NCI-H187 treated with DMSO at 0.1 percent for 48 hours (cell line): Measurements from ENCODE around the gene TOB2.

Experiments
- DNase-seq: peaks from one replicate; lab custom pipeline; 2025; lab: John Stamatoyannopoulos, UW

Gene TOB2

DNA sequence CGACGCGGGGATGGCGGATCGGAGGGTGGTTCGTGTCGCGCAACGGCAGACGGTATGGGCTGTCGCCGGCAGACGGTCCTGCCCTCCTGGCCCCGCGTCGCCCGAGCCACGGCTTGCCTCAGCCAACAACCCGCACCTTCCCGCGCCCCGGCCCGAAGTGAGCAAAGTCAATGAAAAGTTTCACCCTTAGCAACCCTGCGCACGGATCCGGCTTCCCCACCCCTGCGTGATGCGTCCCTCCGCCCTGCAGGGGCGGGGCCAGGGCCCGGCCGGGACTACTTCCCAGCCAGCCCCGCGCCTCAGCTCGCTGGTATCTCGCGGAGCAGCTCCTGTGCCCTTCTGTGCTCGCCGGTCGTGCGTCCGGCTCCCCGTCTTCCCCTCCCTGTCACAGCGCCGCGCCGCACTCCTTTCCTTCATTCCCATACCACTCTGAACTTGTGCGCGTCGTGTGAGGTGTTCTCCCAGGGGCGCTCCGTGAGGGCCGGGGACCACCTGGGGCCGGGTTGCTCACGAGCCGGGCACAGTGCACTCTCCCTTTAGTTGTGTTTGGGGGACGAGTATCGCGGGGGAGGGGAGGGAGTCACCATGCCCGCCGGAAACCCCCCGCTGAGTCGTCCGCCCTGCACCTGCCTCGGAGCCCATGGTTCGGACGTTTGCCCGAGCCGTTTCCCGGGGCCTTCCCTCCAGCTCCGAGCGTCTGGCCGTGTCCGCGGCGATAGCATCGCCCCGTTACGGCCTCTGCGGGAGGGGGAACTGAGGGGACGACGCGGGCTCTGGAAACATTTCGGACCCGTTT lies at the start of gene TOB2:
Gene TOB2, minus strand, starts transcription at position 163 of the 796 bp plus-strand sequence. CDS start 9,456 bp downstream, outside the sequence.
- no peak for DNase-seq

GRCh38 chr22:41491374-41492100 lies 44.9 kb upstream of the TOB2 start:
- DNase-seq, result no peak

DNA sequence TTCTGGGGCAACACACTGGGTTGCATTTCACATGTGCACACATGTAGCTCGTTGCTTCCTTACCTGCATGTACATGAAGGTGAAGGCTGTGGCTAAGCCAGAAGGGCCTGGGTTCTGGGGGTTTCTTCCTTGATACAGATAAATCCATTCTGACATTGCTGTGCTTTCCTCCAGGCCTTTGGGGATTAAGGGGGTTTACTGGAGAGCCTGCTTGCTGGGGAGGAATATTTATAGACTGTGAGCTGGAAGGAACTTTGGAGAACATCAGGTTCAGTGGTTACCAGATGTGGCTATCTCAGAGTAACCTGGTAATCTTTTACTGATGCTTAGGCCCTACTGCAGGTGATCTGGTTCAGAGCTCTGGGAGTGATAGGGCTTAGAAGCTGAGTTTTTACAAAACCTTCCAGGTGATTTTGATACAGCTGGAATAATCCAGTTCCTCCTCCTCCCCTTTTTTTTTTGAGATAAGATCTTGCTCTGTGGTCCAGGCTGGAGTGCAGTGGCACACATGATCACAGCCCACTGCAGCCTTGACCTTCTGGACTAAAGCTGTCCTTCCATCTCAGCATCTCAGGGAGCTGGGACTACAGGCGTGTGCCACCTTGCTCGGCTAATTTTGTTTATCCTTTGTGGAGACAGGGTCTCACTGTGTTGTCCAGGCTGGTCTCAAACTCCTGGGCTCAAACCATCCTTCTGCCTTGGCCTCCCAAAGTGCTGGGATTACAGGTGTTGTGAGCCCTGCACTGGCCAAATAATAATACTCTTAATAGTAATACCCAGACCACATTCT lies 42.2 kb upstream of the TOB2 start:
- DNase-seq, result no peak

GRCh38 chr22:41488076-41488475 lies 41.5 kb upstream of the TOB2 start:
- no peak for DNase-seq

DNA sequence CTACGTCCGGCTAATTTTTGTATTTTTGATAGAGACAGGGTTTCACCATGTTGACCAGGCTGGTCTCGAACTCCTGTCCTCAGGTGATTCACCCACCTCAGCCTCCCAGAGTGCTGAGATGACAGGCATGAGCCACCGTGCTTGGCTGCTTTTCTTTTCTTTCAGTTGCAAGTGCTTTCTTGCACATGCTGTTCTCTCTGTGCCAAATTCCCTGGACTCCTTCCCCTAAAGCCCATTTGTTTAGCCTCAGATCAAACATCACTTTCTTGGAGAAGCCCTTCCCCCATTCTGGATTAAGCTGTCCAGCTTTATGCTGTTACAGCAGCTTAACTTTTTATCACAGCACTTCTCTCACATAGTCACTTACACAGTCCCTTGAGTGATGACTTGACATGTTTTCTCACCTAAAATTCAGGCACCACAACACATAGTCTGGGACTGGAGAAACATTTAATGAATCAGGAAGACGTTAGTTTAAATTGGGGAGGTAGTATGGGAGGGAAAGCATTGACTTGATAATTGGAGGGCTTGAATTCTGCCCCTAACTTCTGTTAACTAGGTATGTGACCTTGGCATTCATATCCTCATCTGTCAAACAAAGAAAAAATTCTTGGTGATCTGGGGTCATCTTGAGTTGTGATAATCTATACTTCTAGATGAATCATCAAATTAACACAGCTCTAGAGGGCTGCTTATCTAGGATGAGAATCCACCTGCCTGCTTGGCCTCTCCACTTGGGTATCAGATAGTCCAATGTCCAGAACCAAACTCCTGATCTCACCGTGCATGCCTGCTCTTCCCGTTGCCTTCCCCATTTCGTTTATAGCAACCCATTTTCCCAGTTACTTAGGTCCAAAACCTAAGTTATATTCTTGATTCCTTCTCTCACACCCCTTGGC lies 40.7 kb upstream of the TOB2 start:
- DNase-seq, result no peak

DNA sequence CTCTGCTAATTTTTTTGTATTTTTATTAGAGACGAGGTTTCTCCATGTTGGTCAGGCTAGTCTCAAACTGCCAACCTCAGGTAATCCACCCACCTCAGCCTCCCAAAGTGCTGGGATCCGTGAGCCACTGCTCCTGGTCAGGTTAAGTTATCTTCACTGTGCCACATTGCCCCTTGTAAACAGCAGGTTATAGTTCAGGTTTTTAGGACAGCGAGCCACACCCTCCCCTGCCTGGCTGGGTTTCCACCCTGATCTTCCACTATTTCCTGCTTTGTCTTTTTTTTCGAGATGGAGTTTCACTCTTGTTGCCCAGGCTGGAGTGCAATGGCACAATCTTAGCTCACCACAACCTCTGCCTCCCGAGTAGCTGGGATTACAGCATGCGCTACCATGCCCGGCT lies 38.4 kb upstream of the TOB2 start:
- DNase-seq, result no peak

GRCh38 chr22:41482319-41482935 lies 35.8 kb upstream of the TOB2 start:
- DNase-seq, result no peak

DNA sequence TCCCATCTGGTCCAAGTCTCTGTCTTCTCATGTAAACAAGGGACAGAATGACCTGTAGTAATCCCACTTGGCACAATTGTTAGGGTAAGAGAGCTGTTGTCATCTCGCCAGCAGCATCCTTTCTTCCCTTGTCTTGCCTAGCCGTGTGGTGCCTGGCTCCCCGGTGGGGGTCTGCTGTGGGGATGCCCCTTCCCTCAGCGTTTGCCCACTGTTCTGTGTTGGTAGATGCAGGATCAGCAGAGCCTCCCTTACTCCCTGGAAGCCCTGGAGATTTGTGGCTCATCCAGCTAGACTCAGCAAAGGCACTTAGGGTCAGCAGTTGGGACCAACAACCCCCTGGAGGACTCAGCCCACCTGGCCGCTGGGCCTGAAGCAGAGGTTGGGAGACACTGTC lies 35.3 kb upstream of the TOB2 start:
- DNase-seq, result no peak

DNA sequence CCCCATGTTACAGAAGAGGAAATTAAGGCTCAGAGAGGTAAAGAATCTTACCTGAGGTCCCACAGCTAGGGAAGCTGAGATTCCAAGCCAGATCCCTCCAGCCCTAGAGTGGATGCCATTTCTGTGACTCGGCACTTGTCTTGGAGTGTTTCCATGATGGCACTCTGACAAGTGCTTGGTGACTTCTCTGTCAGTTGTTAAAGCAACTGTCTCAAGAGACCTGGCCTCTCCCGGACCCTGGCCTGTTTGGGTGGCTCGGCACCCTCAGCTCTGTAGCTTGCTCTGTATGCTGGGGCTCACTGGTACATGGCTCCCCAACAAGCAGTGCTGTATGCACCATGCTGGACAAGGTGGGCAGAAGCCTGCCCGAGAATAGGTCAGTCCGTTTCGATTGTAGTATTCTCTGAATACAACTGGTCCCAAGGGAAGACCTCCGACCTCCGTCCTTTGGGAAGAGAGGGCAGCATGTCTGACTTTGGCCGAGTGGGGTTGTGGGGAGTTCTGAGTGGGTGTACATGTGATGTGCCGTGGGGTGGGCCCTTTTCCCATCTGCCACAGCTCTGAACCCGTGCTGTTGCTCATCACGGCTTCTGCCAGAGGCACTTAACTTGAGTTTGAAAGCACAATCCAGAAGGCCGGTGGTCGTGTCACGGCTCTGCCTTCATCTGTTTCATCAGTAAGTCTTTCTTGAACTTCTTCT lies 34.7 kb upstream of the TOB2 start:
- no peak for DNase-seq

DNA sequence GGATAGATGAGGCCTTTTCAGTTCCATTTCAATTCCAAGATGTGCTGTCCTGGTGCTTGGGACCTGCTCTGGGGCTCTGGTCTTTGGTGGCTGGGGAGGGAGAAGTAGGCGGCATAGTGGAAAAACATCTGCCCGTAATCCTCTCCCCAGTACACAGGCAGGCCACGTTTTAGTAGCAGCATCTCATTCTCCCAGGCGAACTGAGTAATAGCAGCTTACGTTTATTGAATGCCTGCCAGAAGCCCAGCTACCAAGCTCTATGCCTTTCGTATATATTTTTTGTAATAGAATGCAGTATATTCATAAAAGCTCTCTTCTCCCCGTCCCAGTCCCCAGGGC lies 33.8 kb upstream of the TOB2 start:
- no peak for DNase-seq

GRCh38 chr22:41479671-41480396 lies 33.2 kb upstream of the TOB2 start:
- no peak for DNase-seq

DNA sequence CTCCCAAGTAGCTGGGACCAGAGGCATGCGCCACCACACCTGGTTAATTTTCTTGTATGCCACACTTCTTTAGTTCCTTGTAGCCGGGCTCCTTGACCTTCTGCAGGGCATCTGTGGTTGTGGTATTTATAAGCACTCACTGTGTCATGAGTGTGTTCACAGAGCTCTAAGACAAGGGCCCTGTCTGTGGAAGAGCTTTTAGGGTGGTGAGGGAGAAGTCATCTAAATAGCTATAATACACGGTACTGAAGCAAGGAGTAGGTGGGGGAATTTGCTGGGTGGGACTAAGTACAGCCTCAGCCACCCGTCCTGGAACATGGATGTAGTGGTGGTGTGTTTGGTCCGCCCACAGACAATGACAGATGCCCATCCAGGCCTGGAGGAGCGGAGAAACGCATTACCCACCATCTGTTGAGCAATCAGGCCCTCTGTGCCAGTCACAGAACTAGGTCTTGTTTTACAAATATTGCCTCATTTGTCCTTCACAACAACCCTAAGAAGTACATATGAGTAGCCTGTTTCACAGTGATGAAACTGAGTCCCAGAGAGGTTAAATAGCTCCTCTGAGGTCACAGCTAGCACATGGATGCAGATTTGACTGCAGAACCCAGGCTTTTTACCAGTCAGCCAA lies 32.4 kb upstream of the TOB2 start:
- DNase-seq, result no peak

DNA sequence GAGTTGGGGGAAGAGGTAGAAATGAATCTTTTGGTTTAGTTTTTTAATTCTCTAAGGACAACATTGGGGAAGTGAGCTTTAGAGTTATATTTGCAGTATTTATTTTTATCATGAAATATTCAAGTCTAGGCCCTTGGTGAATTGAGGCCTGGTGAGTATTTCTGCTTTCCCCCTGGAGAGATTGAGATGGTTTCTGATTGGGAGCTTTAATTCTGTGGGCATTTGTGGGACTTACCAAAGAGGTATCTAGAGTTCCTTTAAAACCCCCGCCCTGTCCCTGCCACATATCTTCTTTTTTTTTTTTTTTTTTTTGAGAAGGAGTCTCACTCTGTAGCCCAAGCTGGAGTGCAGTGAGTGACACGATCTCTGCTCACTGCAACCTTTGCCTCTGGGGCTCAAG lies 31.9 kb upstream of the TOB2 start:
- no peak for DNase-seq

DNA sequence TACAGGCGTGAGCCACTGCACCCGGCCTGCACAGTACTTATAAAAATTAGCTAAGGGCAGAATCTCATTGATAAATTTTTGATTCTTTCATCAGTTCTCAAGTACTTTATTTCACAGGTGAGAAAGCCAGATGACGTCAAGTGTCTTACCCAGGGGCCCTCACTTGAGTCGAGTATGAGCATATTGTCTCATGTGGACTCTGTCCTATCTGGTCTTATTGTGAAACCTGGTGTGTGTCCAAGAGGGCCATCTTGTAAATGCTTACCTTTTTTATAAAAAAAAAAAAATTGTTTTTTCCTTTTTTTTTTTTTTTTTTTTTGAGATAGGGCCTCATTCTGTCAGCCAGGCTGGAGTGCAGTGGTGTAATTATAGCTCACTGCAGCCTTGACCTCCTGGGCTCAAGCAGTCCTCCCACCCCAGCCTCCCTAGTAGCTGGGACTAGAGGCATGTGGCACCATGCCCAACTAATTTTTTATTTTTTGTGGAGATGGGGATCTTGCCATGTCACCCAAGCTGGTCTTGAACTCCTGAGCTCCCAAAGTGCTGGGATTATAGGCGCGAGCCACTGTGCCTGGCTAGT lies 28.4 kb upstream of the TOB2 start:
- no peak for DNase-seq

GRCh38 chr22:41471568-41471967 lies 25.0 kb upstream of the TOB2 start:
- DNase-seq, result no peak

DNA sequence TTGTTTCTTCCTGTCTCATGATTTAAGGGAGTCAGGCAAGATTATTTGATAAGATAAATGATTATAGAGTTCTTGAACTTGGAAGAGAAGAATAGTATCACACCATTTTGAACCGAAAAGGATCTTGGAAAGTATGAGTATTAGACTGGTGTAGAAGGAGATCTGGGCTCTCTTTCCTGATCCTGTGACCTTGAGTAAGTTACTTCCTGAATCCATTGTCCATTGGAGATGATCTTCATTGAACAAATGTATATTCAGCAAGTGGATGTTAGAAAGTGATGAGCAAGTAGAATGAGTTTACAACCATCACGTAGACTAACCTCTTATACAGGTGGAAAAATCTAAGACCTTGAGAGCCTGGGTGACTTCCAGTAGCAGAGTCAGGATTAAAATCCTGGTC lies 24.3 kb upstream of the TOB2 start:
- DNase-seq, result no peak

DNA sequence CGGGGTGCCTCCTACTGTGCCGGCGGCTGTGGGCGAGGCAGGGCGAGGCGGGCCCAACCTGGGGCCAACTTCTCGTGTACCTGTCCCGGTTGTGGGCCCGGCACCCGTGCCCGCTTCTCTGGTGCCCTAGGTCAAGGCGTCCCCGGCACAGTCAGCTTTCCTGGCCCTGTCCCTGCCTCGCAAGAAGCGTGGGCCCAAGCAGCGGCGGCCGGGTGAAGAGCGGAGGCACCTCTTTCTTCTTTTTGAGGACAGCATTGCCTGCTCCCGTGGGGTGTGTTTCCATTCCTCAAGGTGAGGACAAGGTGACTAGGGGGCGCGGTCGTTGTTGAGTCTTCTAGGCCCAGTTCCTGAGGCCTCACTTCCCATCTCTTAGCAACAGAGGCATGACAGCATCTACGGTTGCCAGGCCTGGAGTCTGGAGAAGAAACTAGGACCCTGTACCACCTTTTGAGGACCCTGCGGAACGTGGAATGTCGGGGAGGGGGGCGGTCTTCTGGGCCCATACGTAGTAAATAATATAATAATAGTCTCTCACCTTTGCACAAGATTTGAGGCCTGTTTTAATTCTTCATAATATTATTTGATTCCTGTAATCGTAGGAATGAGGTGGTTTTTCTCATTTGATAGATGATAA lies 22.7 kb upstream of the TOB2 start:
- DNase-seq, result no peak

DNA sequence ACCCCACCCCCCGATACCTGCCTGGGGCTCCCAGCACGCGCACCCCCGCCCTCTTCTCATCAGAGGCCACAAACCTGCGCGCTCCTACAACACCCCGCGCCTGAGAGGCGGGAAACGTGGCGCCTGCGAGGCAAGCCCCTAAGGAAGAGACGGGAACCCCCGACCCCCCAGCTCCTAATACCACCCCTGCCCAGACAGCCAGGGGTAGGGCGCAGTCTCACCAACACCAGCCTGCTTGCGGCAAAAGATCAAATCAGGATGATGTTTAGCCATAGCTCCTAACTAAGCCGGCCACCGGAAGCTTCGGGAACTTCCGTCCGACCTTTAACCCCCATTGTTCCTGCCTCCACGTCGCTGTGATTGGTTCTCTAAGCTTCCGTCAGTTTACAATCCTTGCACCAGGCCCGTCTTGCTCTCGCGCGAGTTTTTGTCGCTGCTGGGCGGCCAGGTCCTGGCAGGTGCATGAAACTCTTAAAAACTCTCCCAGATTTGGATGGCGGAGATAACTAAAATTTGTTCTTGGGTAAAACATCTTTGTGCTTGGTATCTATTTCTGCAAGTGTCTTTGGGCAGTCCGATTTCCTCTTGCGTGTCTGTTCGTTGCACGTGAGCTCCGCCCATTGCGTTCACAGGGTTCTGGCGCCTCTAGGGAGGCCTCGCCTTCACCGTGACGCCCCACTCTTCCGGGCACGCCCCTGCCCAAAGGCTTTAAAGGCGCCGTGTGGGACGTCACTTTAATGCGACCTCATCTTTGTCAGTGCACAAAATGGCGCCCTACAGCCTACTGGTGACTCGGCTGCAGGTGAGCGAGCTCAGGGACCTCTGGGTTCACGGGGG lies 22.0 kb upstream of the TOB2 start, which contains the start of the genes ACO2 and PHF5A:
Gene ACO2, plus strand, starts transcription at position 737 of the 837 bp plus-strand sequence. Its CDS starts 30 bp downstream, at position 767.
Gene PHF5A, minus strand, starts transcription at position 312 of the 837 bp plus-strand sequence. Its CDS starts 39 bp downstream, at position 273.
- DNase-seq, result peak; percentile 78
